Activated naive CD8-positive, alpha-beta T cell treated with anti-CD3 and anti-CD28 coated beads, Interleukin-2, amount 10 ng/mL, durations not matched to agents 7 days and 5 days (primary cell): ENCODE measurements around the gene PEX6. TPM values are rescaled to one million over a fixed set of nuclear protein-coding genes. Genes with fewer than 3 reads are reported as not detected.
"Not testable (repeated sequence)": the region's sequence is repeated elsewhere in the genome, so short reads cannot be mapped to it uniquely, and the experiment has no call there.

Source experiments
- ATAC-seq: fragments of 150-1000 bp; cut with Tn5 transposase; one replicate; pipeline ENCODE4 v1.10.0; 2021; ENCODE audit warnings: low read depth, moderate library complexity
- POLR2A ChIA-PET: fragments of 350-600 bp; sonication (Branson Sonifier 250); formaldehyde crosslinking; loops from one replicate; lab custom pipeline; 2021; ENCODE audit warnings: antibody characterized with exemption; lab: Charles Lee
- DNase-seq: peaks from one replicate; pipeline ENCODE4 v3.0.0; 2021
- H3K27ac Mint-ChIP-seq: one replicate; pipeline ENCODE4 v1.8.0; 2022; ENCODE audit warnings: mild to moderate bottlenecking, mixed read lengths
- H3K27me3 Mint-ChIP-seq: one replicate; pipeline ENCODE4 v1.8.0; 2022; ENCODE audit warnings: mild to moderate bottlenecking, moderate library complexity, mixed read lengths
- H3K36me3 Mint-ChIP-seq: one replicate; pipeline ENCODE4 v1.8.0; 2021; ENCODE audit warnings: mild to moderate bottlenecking, mixed read lengths
- H3K4me1 Mint-ChIP-seq: one replicate; pipeline ENCODE4 v1.8.0; 2021; ENCODE audit warnings: mixed read lengths
- H3K4me3 Mint-ChIP-seq: one replicate; pipeline ENCODE4 v1.8.0; 2022; ENCODE audit warnings: mild to moderate bottlenecking, moderate library complexity, mixed read lengths
- H3K9me3 Mint-ChIP-seq: one replicate; pipeline ENCODE4 v1.8.0; 2021; ENCODE audit warnings: mixed read lengths
- total RNA-seq, 2 experiments: library from RNA; stranded (reverse); gene quantifications; one replicate each; pipeline ENCODE4 v1.2.3, GENCODE V29; 2021

Gene PEX6
- total RNA-seq, 2 experiments from 2014 or later: 27.1 to 27.6 TPM

- Mint-ChIP-seq H3K9me3 (no peaks in the 10 kb centered on the region), H3K27ac (no peak overlapping the region), H3K27me3 (peaks cover 6% of the 10 kb centered on the region), H3K4me1 (peaks cover 11% of the 10 kb centered on the region), H3K36me3 (peaks cover 6% of the 10 kb centered on the region), H3K4me3 (no peak overlapping the region)
- DNase-seq: no peak
- no peak for ATAC-seq
- POLR2A ChIA-PET: interaction anchor here (0.8 kb wide), 1 partner anchor 20 kb away, joined by 3 read pairs; no protein-coding TSS in a partner anchor
These were observed 20.9 kb downstream of the PEX6 start for GRCh38 chr6:42958125-42958524.

- ATAC-seq, H3K9me3 Mint-ChIP-seq, H3K27ac Mint-ChIP-seq, POLR2A ChIA-PET, DNase-seq, H3K4me1 Mint-ChIP-seq, H3K4me3 Mint-ChIP-seq, H3K27me3 Mint-ChIP-seq, H3K36me3 Mint-ChIP-seq: not testable (repeated sequence)
These were observed 24.6 kb downstream of the PEX6 start for GRCh38 chr6:42954405-42954804.

GRCh38 chr6:42952389-42952788 lies 26.6 kb downstream of the PEX6 start:
- no peak for ATAC-seq
- POLR2A ChIA-PET: no interaction called here
- no peaks in the 10 kb centered on the region for H3K9me3 Mint-ChIP-seq
- H3K4me1 Mint-ChIP-seq: no peaks in the 10 kb centered on the region
- no peak overlapping the region for H3K27ac Mint-ChIP-seq
- DNase-seq: no peak
- H3K27me3 Mint-ChIP-seq: no peaks in the 10 kb centered on the region
- H3K4me3 Mint-ChIP-seq: no peak overlapping the region
- no peaks in the 10 kb centered on the region for H3K36me3 Mint-ChIP-seq

GRCh38 chr6:42947950-42948349 lies 31.0 kb downstream of the PEX6 start:
- no peak overlapping the region for H3K4me3 Mint-ChIP-seq
- ATAC-seq (no peak), DNase-seq (no peak)
- H3K27ac Mint-ChIP-seq: no peak overlapping the region
- H3K9me3 Mint-ChIP-seq: no peaks in the 10 kb centered on the region
- no peaks in the 10 kb centered on the region for H3K4me1 Mint-ChIP-seq
- no peaks in the 10 kb centered on the region for H3K27me3 Mint-ChIP-seq
- H3K36me3 Mint-ChIP-seq: peaks cover 3% of the 10 kb centered on the region
- POLR2A ChIA-PET: no interaction called here

GRCh38 chr6:42942444-42942843 lies 36.5 kb downstream of the PEX6 start:
- H3K9me3 Mint-ChIP-seq: no peaks in the 10 kb centered on the region
- H3K36me3 Mint-ChIP-seq: peaks cover 13% of the 10 kb centered on the region
- H3K4me3 Mint-ChIP-seq: no peak overlapping the region
- peaks cover 4% of the 10 kb centered on the region for H3K4me1 Mint-ChIP-seq
- ATAC-seq (no peak), DNase-seq (no peak)
- H3K27ac Mint-ChIP-seq: no peak overlapping the region
- POLR2A ChIA-PET: no interaction called here
- H3K27me3 Mint-ChIP-seq: no peaks in the 10 kb centered on the region

- not testable (repeated sequence) for H3K27ac Mint-ChIP-seq, H3K4me1 Mint-ChIP-seq, H3K4me3 Mint-ChIP-seq, H3K27me3 Mint-ChIP-seq, H3K9me3 Mint-ChIP-seq, DNase-seq, ATAC-seq
- peaks cover 13% of the 10 kb centered on the region for H3K36me3 Mint-ChIP-seq
- POLR2A ChIA-PET: interaction anchor here (1.0 kb wide), 1 partner anchor 43 kb away, joined by 4 read pairs; the partner anchor contains the start of gene PPP2R5D
These were observed 37.6 kb downstream of the PEX6 start for GRCh38 chr6:42941356-42941755.

- H3K4me1 Mint-ChIP-seq: peaks cover 5% of the 10 kb centered on the region
- no peaks in the 10 kb centered on the region for H3K27me3 Mint-ChIP-seq
- H3K9me3 Mint-ChIP-seq: no peaks in the 10 kb centered on the region
- DNase-seq (no peak), ATAC-seq (no peak)
- peaks cover 11% of the 10 kb centered on the region for H3K36me3 Mint-ChIP-seq
- no peak overlapping the region for H3K4me3 Mint-ChIP-seq
- POLR2A ChIA-PET: interaction anchor here (0.6 to 1.0 kb wide), 4 partner anchors 11 to 99 kb away, joined by 3 to 4 read pairs (median 4); partner anchors contain the start of genes CNPY3, PEX6 and PPP2R5D
- no peak overlapping the region for H3K27ac Mint-ChIP-seq
These were observed 38.4 kb downstream of the PEX6 start for GRCh38 chr6:42940493-42941045.

- Mint-ChIP-seq H3K27me3 (no peaks in the 10 kb centered on the region), H3K27ac (no peak overlapping the region), H3K4me1 (peaks cover 6% of the 10 kb centered on the region), H3K36me3 (peaks cover 14% of the 10 kb centered on the region), H3K4me3 (no peak overlapping the region), H3K9me3 (no peaks in the 10 kb centered on the region)
- ATAC-seq: no peak
- POLR2A ChIA-PET: no interaction called here
- DNase-seq: no peak
These were observed 39.2 kb downstream of the PEX6 start for GRCh38 chr6:42939810-42940167.

- H3K4me1 Mint-ChIP-seq: peaks cover 9% of the 10 kb centered on the region
- H3K27me3 Mint-ChIP-seq: no peaks in the 10 kb centered on the region
- ATAC-seq (no peak), DNase-seq (no peak)
- peaks cover 14% of the 10 kb centered on the region for H3K36me3 Mint-ChIP-seq
- no peaks in the 10 kb centered on the region for H3K9me3 Mint-ChIP-seq
- POLR2A ChIA-PET: interaction anchor here (1.1 kb wide), 1 partner anchor 19 kb away, joined by 3 read pairs; no protein-coding TSS in a partner anchor
- no peak overlapping the region for H3K4me3 Mint-ChIP-seq
- no peak overlapping the region for H3K27ac Mint-ChIP-seq
These were observed 39.8 kb downstream of the PEX6 start for GRCh38 chr6:42938987-42939809.

- POLR2A ChIA-PET: interaction anchor here (1.1 kb wide), 1 partner anchor 19 kb away, joined by 3 read pairs; no protein-coding TSS in a partner anchor
- no peak for ATAC-seq
- peaks cover 15% of the 10 kb centered on the region for H3K36me3 Mint-ChIP-seq
These were observed 40.6 kb downstream of the PEX6 start for GRCh38 chr6:42938428-42938796.

GRCh38 chr6:42937548-42938427 lies 41.2 kb downstream of the PEX6 start:
- DNase-seq (no peak), ATAC-seq (no peak)
- H3K36me3 Mint-ChIP-seq: peaks cover 17% of the 10 kb centered on the region
- POLR2A ChIA-PET: interaction anchor here (0.8 to 1.1 kb wide), 2 partner anchors 17 to 20 kb away, joined by 3 to 5 read pairs; no protein-coding TSS in a partner anchor
- peaks cover 17% of the 10 kb centered on the region for H3K4me1 Mint-ChIP-seq
- H3K27ac Mint-ChIP-seq: peak overlapping the region; percentile 68
- no peaks in the 10 kb centered on the region for H3K27me3 Mint-ChIP-seq
- no peaks in the 10 kb centered on the region for H3K9me3 Mint-ChIP-seq
- H3K4me3 Mint-ChIP-seq: no peak overlapping the region

More at GRCh38 chr6:42938428-42938796, 40.6 kb downstream of the PEX6 start:
- peak overlapping the region; percentile 68 for H3K27ac Mint-ChIP-seq
- H3K27me3 Mint-ChIP-seq: no peaks in the 10 kb centered on the region
- no peaks in the 10 kb centered on the region for H3K9me3 Mint-ChIP-seq
- H3K4me3 Mint-ChIP-seq: no peak overlapping the region
- H3K4me1 Mint-ChIP-seq: peaks cover 11% of the 10 kb centered on the region
- DNase-seq: no peak

- Mint-ChIP-seq H3K36me3 (peaks cover 22% of the 10 kb centered on the region), H3K27ac (no peak overlapping the region), H3K9me3 (no peaks in the 10 kb centered on the region), H3K4me3 (no peak overlapping the region), H3K4me1 (peaks cover 29% of the 10 kb centered on the region), H3K27me3 (no peaks in the 10 kb centered on the region)
- ATAC-seq: no peak
- POLR2A ChIA-PET: interaction anchor here (0.6 kb wide), 1 partner anchor 58 kb away, joined by 4 read pairs; no protein-coding TSS in a partner anchor
- DNase-seq: no peak
These were observed 42.6 kb downstream of the PEX6 start for GRCh38 chr6:42936398-42936797.

GRCh38 chr6:42935322-42935721 lies 43.7 kb downstream of the PEX6 start:
- POLR2A ChIA-PET: interaction anchor here (0.6 to 1.2 kb wide), 3 partner anchors 36 to 154 kb away, joined by 3 to 5 read pairs (median 4); partner anchors contain the start of genes BICRAL and PEX6
- H3K36me3 Mint-ChIP-seq: peaks cover 22% of the 10 kb centered on the region

More at GRCh38 chr6:42935322-42935721, 43.7 kb downstream of the PEX6 start:
- no peak for ATAC-seq
- peaks cover 32% of the 10 kb centered on the region for H3K4me1 Mint-ChIP-seq
- no peaks in the 10 kb centered on the region for H3K27me3 Mint-ChIP-seq
- no peak overlapping the region for H3K27ac Mint-ChIP-seq
- no peak for DNase-seq
- no peak overlapping the region for H3K4me3 Mint-ChIP-seq
- H3K9me3 Mint-ChIP-seq: no peaks in the 10 kb centered on the region
